GM12874 (cell line): Measurements from ENCODE around the gene SMIM11.

Experiments
- CTCF ChIP-seq: IDR thresholded peaks from 2 replicates; pipeline ENCODE4 v1.5.1; 2011; ENCODE audit warnings: low read depth, mild to moderate bottlenecking, control low read depth, low read length, moderate library complexity; ENCODE audit not compliant: insufficient read depth

The SMIM11 gene

GRCh38 chr21:34354836-34355235, 20.5 kb upstream of the SMIM11 start:
- TF ChIP-seq CTCF: no peak

- TF ChIP-seq CTCF: no peak
Measured at GRCh38 chr21:34355570-34355969, 19.7 kb upstream of the SMIM11 start.

- TF ChIP-seq CTCF: no peak
Measured at GRCh38 chr21:34357889-34358288, 17.4 kb upstream of the SMIM11 start.

GRCh38 chr21:34358866-34359265, 16.4 kb upstream of the SMIM11 start:
- TF ChIP-seq CTCF: no peak

GRCh38 chr21:34360488-34361241, 14.6 kb upstream of the SMIM11 start:
- TF ChIP-seq CTCF: no peak

- TF ChIP-seq CTCF: no peak
Measured at GRCh38 chr21:34362136-34362444, 13.2 kb upstream of the SMIM11 start.

GRCh38 chr21:34362670-34363069, 12.6 kb upstream of the SMIM11 start:
- TF ChIP-seq CTCF: no peak
